Effector CD4-positive, alpha-beta T cell (primary cell): ENCODE data around the gene GUK1.
"Not testable (repeated sequence)": the region's sequence is repeated elsewhere in the genome, so short reads cannot be mapped to it uniquely, and the experiment has no call there.

ENCODE experiments used
- DNase-seq: peaks from one replicate; pipeline ENCODE4 v3.0.0-alpha.2; 2020

GUK1 gene

GRCh38 chr1:228177721-228178710 is 37.9 kb downstream of the GUK1 start:
- no peak for DNase-seq

DNA sequence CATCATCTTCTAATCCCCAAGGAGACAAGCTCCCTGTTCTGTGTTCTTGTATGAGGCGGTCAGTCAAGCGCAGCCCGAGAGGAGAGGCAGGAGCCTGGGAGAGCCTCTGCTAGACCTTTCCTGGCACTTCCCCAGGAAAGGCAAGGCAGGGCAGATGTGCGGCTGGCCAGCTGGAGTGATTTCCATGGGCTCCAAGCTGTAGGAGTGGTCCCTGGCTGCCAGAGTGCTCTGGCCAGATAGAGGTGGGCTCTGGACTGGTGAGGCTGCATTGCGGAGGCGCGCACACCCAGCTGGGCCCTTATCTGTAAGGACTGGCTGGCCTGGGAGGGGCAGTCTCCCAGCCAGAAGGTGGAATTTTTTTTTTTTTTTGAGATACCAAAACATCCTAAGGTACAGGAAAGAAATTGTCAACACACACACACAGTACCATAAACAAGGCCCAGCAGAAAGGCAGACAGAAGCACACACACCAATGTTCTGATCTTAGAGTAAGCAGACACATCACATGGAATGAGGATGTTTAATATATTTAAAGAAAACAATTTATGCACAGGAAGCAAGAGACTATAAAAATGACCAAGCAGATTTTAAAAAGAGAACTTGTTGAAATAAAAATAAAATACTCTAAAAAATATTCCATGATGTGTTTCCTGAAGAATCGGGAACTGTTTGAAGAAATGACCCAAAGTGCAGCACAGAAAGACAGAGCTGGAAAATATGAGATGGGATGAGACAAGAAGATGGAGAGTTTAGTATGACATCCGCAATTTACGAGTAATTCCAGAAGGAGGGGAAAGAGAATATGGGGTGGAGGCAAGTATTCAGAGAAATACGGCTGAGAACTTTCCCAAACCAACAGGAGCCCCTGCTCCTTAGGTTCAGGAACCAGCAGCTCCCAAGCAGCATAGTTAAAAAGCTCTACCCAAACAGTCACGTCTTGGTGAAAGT is 38.9 kb downstream of the GUK1 start:
- DNase-seq, result no peak

GRCh38 chr1:228180271-228180958 is 40.3 kb downstream of the GUK1 start:
- DNase-seq, result no peak

DNA sequence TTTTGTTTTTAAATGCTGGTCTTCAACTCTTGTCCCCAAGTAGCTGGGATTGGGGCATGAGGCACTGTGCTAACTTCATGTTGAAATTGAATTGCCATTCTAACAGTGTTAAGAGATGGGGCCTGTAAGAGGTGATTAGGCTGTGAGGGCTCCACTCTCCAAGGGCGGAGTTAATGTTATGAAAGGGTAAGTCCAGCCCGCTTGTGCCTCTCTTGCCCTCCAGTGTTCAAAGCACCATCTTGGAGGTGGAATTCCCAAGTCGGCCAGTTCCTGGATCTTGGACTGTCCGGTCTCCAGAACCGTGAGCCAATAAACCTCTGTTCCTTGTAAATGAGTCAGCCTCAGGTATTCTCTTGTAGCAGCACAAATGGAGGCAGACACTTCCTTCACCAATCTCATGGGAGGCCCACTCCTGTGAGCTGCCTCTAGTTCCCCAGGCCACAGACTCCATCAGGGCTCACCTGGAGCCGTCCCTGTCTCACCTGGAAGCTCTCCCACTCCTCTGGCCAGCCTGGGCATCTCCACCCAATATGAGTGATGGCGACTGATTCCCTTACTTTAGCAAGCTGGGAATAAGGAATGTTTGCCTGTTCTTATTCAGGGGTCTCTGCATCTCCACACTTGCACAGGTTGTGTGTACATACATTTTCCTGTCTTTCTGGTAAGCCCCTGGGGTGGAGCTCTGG is 41.0 kb downstream of the GUK1 start:
- DNase-seq, result no peak

- no peak for DNase-seq
Measured at GRCh38 chr1:228181645-228182034, 41.6 kb downstream of the GUK1 start.

DNA sequence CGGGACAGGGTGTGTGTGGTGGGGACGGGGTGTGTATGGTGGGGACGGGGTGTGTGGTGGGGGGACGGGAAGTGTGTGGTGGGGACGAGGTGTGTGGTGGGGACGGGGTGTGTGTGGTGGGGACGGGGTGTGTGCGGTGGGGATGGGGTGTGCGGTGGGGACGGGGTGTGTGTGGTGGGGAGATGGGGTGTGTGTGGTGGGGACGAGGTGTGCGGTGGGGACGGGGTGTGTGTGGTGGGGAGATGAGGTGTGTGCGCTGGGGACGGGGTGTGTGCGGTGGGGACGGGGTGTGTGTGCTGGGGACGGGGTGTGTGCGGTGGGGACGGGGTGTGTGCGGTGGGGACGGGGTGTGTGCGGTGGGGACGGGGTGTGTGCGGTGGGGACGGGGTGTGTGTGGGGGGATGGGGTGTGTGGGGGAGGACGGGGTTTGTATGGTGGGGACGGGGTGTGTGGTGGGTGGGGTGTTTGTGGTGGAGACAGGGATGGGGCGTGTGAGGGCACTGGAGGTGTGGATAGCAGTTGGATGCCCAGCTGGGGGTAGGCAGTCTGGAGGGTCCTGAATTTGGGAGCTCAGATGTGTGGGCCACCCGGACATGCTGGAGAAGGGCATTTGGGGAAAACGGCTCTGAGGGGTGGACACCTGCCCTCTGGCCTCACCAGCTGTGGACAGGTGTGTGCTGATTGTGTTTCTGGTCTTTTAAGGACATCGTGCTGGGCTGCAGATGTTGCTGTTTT is 42.4 kb downstream of the GUK1 start:
- DNase-seq, result no peak

- no peak for DNase-seq
Measured at GRCh38 chr1:228184152-228184551, 44.1 kb downstream of the GUK1 start.

GRCh38 chr1:228185641-228185965 is 45.5 kb downstream of the GUK1 start:
- peak; percentile 47 for DNase-seq

DNA sequence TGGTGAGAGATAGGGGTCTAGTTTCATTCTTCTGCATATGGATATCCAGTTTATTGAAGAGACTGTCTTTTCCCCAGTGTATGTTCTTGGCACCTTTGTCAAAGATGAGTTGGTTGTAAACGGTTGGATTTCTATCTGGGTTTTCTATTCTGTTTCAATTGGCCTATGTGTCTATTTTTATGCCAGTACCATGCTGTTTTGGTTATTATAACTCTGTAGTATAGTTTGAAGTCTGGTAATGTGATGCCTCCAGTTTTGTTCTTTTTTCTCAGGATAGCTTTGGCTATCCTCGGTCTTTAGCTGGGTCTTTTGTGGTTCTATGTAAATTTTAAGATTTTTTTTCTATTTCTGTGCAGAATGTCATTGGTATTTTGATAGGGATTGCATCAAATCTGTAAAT is 48.2 kb downstream of the GUK1 start:
- DNase-seq, result not testable (repeated sequence)

DNA sequence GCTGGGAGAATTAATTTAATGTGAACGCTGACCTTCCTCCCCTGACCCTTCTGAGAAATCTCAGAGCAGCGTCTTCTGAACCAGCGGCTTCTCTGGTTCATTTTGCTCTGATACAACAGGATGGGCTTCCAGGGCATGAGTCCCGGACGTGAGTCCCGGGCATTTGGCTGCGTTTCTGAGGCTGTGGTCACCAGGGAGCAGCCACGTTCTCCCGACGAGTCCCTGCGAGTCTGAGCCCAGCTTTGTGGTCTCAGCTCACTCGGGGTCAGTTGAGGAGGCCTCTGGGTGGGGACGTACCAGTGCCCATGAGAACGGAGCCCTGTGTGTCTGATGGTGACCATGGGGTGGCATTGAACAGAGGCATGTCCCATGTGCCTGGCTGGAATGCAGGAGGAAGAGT is 50.1 kb downstream of the GUK1 start:
- DNase-seq, result no peak

DNA sequence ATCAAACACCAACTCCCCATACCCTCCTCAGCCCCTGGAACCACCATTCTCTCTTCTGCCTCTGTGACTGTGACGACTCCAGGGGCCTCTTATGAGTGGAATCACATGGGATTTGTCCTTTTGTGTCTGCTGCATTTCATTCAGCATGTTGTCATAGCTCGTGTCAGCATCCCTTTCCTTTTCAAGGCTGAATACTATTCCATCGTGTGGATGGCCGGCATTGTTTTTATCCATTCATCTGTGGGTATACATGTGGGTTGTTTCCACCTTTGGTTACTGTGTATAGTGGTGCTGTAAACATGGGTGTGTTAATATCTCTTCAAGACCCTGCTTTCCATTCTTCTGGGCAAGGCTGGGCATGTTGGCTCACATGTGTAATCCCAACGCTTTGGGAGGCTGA is 50.7 kb downstream of the GUK1 start:
- DNase-seq, result no peak

GRCh38 chr1:228194436-228194835 is 54.4 kb downstream of the GUK1 start:
- DNase-seq, result no peak

DNA sequence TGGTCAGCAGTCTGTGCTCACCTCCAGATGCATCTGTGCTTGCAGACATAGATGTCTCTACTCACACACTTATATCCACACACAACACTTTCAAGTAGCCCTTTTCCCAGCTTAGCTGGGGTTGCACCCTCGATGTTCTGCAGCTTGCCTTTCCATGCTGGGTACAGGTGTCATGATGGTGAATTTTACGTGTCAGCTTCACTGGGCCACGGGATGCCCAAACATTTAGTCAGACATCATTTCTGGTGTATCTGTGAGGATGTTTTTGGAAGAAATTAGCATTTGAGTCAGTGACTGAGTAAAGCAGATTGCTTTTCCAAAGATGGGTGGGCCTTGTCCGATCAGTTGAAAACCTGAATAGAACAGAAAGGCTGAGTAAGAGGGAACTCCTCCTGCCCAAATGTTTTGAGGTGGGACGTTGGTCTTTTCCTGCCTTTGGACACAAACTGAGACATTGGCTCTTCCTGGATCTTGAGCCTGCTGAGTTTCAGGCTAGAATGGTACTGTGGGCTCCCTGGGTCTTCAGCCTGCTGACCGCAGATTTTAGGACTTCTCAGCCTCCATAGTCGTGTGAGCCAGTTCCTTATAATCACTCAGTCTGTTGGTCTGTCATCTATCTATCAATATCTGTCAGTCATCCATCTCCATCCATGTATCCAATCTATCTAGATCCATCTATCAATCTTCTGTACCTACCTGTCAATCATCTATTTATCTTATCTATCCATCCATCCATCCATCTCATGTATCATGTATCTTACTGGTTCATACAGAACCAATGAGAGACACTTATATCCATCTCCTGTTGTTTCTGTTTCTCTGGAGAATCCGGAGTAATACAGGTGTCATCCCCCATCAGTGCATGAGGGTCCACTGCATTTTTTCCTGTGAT is 55.1 kb downstream of the GUK1 start:
- no peak for DNase-seq

- no peak for DNase-seq
Measured at GRCh38 chr1:228197555-228198147, 57.6 kb downstream of the GUK1 start.
